HepG2 (cell line): Measurements from ENCODE around the gene MPPE1. TPM values are rescaled to one million over a fixed set of nuclear protein-coding genes. Genes with fewer than 3 reads are reported as not detected.

Experiments
- CEBPG ChIP-seq: IDR thresholded peaks from 2 replicates; pipeline ENCODE4 v1.6.1; 2016
- FOXA3 ChIP-seq: IDR thresholded peaks from 2 replicates; pipeline ENCODE4 v1.6.1; 2016; ENCODE audit warnings: missing genetic modification reagents, missing compliant biosample characterization
- HNF4G ChIP-seq, 2 experiments: sonication (generic) in 1 of 2; formaldehyde crosslinking in 1 of 2; IDR thresholded peaks; 2 replicates each; pipeline versions ENCODE4 v1.4.0 to v1.6.1; 2011 to 2020; ENCODE audit warnings: borderline replicate concordance in 2 of 2, low read depth in 2 of 2, mild to moderate bottlenecking in 2 of 2, low read length in 1 of 2, missing genetic modification reagents in 1 of 2, moderate library complexity in 1 of 2
- KAT8 ChIP-seq: IDR thresholded peaks from 2 replicates; pipeline ENCODE4 v1.6.1; 2016; ENCODE audit warnings: missing genetic modification reagents, missing compliant biosample characterization
- MXI1 ChIP-seq: IDR thresholded peaks from 3 replicates; pipeline ENCODE4 v1.6.1; 2012; ENCODE audit warnings: low read depth, low read length, inconsistent platforms, borderline replicate concordance
- NCOA2 ChIP-seq: sonication (generic); formaldehyde crosslinking; IDR thresholded peaks from 2 replicates; pipeline ENCODE4 v1.8.0; 2022; ENCODE audit warnings: inconsistent platforms
- NFYC ChIP-seq: IDR thresholded peaks from 2 replicates; pipeline ENCODE4 v1.6.1; 2016; ENCODE audit warnings: missing genetic modification reagents, missing compliant biosample characterization
- PHB2 ChIP-seq: fragments of 450-650 bp; IDR thresholded peaks from 2 replicates; pipeline ENCODE4 v1.6.1; 2018; ENCODE audit not compliant: partially characterized antibody
- SAP130 ChIP-seq: IDR thresholded peaks from 2 replicates; pipeline ENCODE4 v1.6.1; 2016; ENCODE audit warnings: low read depth
- XRCC5 ChIP-seq: fragments of 200-400 bp; formaldehyde crosslinking; optimal IDR thresholded peaks from 2 replicates; pipeline ENCODE3; 2017; ENCODE audit warnings: mild to moderate bottlenecking, low read length
- ZNF292 ChIP-seq: sonication (generic); formaldehyde crosslinking; IDR thresholded peaks from 2 replicates; pipeline ENCODE4 v1.8.1; 2022; ENCODE audit warnings: mild to moderate bottlenecking, low read depth, missing genetic modification reagents, borderline replicate concordance
- ZNF331 ChIP-seq: sonication (generic); formaldehyde crosslinking; IDR thresholded peaks from 2 replicates; pipeline ENCODE4 v1.4.0; 2020; ENCODE audit warnings: missing genetic modification reagents
- ZNF441 ChIP-seq: sonication (generic); formaldehyde crosslinking; IDR thresholded peaks from 2 replicates; pipeline ENCODE4 v1.7.0; 2021; ENCODE audit warnings: missing genetic modification reagents, borderline replicate concordance
- ZNF484 ChIP-seq: sonication (generic); formaldehyde crosslinking; IDR thresholded peaks from 2 replicates; pipeline ENCODE4 v1.5.1; 2020; ENCODE audit warnings: mild to moderate bottlenecking, low read depth, missing genetic modification reagents, borderline replicate concordance
- ZNF501 ChIP-seq: sonication (generic); formaldehyde crosslinking; IDR thresholded peaks from 2 replicates; pipeline ENCODE4 v1.5.1; 2020; ENCODE audit warnings: mild to moderate bottlenecking, moderate library complexity, missing genetic modification reagents
- polyA plus RNA-seq, 8 experiments: library from polyadenylated mRNA; depleted of rRNA in 3 of 8; stranded (reverse) in 7 of 8; unstranded in 1 of 8; fragments of >200 nt; fragmentation: Illumina TruSeq in 4 of 8; extraction: Trizol in 4 of 8; gene quantifications; 2 replicates each; pipeline versions ENCODE4 v1.2.1 to v1.2.3, GENCODE V29; 2011 to 2016; ENCODE audit warnings: low read depth in 4 of 8, missing spikeins in 1 of 8, mixed read lengths in 1 of 8; ENCODE audit not compliant: insufficient read depth in 1 of 8
- total RNA-seq, 5 experiments: library from RNA; depleted of rRNA; stranded (reverse); fragments of >200 nt; fragmentation: Illumina TruSeq; extraction: Trizol; gene quantifications; 2 replicates each; pipeline ENCODE4 v1.2.3, GENCODE V29; 2016; ENCODE audit warnings: low read depth in 1 of 5
- TF ChIP-seq, protein P1 (sequence below): sonication (generic); formaldehyde crosslinking; IDR thresholded peaks from 2 replicates; pipeline ENCODE4 v1.4.0; 2020; ENCODE audit warnings: missing genetic modification reagents, borderline replicate concordance
- TF ChIP-seq, protein P2 (sequence below): IDR thresholded peaks from 2 replicates; pipeline ENCODE4 v1.6.1; 2018; ENCODE audit warnings: missing genetic modification reagents, mild to moderate bottlenecking, missing compliant biosample characterization
- TF ChIP-seq, protein P3 (sequence below): sonication (generic); formaldehyde crosslinking; IDR thresholded peaks from 2 replicates; pipeline ENCODE4 v1.4.0; 2020; ENCODE audit warnings: missing genetic modification reagents, borderline replicate concordance
- TF ChIP-seq, protein P4 (sequence below): sonication (generic); formaldehyde crosslinking; IDR thresholded peaks from 2 replicates; pipeline ENCODE4 v1.8.0; 2022; ENCODE audit warnings: mild to moderate bottlenecking, missing genetic modification reagents, borderline replicate concordance
- TF ChIP-seq, protein P5 (sequence below): sonication (generic); formaldehyde crosslinking; IDR thresholded peaks from 2 replicates; pipeline ENCODE4 v1.4.0; 2020; ENCODE audit warnings: missing genetic modification reagents

Gene MPPE1
- total and polyA plus RNA-seq, 2 of the 13 experiments (the other 11 are each of a cell fraction or from before 2014, with no cell fraction given) = 9.6 to 11.9 TPM

DNA sequence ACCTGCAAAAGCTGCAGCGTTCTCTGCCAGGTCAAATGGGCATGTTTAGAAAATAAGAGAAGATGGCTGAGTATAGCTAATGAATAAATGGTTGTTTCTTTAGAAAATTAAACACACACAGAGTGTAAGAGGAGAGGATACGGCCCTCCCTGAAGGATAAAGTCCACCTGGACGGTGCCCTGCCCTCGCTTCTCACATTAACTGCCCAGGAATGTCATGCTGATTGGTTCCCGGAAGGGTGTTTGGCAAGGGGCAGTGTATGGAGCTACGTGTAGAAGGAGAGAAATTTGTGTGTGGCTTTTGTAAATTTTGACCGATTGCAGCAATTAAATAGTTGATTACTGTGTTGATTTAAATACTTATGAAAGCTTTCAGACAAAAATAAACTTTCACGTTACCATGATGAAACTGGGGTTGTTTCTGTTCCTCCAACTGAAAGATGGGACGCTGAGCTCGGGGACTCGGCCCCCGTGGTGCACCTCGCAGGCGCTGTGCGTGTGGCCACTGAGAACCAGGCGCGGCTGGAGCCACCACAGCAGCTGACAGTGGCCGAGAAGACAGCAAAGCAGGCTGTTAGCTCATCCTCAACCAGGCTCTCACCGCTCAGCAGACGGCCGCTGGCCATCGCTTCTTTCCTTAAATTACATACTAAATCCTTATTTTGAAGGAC, 22.7 kb downstream of the MPPE1 start (continued):
- TF ChIP-seq, protein P1, sequence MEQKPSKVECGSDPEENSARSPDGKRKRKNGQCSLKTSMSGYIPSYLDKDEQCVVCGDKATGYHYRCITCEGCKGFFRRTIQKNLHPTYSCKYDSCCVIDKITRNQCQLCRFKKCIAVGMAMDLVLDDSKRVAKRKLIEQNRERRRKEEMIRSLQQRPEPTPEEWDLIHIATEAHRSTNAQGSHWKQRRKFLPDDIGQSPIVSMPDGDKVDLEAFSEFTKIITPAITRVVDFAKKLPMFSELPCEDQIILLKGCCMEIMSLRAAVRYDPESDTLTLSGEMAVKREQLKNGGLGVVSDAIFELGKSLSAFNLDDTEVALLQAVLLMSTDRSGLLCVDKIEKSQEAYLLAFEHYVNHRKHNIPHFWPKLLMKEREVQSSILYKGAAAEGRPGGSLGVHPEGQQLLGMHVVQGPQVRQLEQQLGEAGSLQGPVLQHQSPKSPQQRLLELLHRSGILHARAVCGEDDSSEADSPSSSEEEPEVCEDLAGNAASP = peak; percentile 21; the same call in 1 of the 2 replicates
- 0 out of 2 replicates have a peak, but pooled peaks have one; percentile 52 for TF ChIP-seq ZNF331 (CRISPR knock-in tag)
- peak; percentile 66 for TF ChIP-seq NCOA2 (CRISPR knock-in tag)
- peak; percentile 32 for TF ChIP-seq XRCC5
- TF ChIP-seq PHB2 = no peak
- 0 out of 2 replicates have a peak, but pooled peaks have one; percentile 28 for TF ChIP-seq ZNF501 (CRISPR knock-in tag)
- 0 out of 2 replicates have a peak, but pooled peaks have one; percentile 22 for TF ChIP-seq KAT8 (CRISPR knock-in tag)
- TF ChIP-seq, protein P2, sequence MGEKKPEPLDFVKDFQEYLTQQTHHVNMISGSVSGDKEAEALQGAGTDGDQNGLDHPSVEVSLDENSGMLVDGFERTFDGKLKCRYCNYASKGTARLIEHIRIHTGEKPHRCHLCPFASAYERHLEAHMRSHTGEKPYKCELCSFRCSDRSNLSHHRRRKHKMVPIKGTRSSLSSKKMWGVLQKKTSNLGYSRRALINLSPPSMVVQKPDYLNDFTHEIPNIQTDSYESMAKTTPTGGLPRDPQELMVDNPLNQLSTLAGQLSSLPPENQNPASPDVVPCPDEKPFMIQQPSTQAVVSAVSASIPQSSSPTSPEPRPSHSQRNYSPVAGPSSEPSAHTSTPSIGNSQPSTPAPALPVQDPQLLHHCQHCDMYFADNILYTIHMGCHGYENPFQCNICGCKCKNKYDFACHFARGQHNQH (CRISPR knock-in tag) = 0 out of 2 replicates have a peak, but pooled peaks have one; percentile 44
- TF ChIP-seq, protein P3, sequence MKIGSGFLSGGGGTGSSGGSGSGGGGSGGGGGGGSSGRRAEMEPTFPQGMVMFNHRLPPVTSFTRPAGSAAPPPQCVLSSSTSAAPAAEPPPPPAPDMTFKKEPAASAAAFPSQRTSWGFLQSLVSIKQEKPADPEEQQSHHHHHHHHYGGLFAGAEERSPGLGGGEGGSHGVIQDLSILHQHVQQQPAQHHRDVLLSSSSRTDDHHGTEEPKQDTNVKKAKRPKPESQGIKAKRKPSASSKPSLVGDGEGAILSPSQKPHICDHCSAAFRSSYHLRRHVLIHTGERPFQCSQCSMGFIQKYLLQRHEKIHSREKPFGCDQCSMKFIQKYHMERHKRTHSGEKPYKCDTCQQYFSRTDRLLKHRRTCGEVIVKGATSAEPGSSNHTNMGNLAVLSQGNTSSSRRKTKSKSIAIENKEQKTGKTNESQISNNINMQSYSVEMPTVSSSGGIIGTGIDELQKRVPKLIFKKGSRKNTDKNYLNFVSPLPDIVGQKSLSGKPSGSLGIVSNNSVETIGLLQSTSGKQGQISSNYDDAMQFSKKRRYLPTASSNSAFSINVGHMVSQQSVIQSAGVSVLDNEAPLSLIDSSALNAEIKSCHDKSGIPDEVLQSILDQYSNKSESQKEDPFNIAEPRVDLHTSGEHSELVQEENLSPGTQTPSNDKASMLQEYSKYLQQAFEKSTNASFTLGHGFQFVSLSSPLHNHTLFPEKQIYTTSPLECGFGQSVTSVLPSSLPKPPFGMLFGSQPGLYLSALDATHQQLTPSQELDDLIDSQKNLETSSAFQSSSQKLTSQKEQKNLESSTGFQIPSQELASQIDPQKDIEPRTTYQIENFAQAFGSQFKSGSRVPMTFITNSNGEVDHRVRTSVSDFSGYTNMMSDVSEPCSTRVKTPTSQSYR (CRISPR knock-in tag) = peak; percentile 11; the same call in 1 of the 2 replicates
- TF ChIP-seq, protein P4, sequence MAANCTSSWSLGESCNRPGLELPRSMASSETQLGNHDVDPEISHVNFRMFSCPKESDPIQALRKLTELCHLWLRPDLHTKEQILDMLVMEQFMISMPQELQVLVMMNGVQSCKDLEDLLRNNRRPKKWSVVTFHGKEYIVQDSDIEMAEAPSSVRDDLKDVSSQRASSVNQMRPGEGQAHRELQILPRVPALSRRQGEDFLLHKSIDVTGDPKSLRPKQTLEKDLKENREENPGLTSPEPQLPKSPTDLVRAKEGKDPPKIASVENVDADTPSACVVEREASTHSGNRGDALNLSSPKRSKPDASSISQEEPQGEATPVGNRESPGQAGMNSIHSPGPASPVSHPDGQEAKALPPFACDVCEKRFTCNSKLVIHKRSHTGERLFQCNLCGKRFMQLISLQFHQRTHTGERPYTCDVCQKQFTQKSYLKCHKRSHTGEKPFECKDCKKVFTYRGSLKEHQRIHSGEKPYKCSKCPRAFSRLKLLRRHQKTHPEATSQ (CRISPR knock-in tag) = no peak
- 0 out of 2 replicates have a peak, but pooled peaks have one; percentile 22 for TF ChIP-seq NFYC (CRISPR knock-in tag)
- TF ChIP-seq ZNF441 = 0 out of 2 replicates have a peak, but pooled peaks have one; percentile 51
- TF ChIP-seq CEBPG (CRISPR knock-in tag) = 0 out of 2 replicates have a peak, but pooled peaks have one; percentile 34
- no peak for TF ChIP-seq ZNF484
- peak; percentile 32; the same call in 1 of the 2 replicates for TF ChIP-seq FOXA3 (CRISPR knock-in tag)
- TF ChIP-seq ZNF292 (CRISPR knock-in tag) = peak; percentile 71; the same call in 1 of the 2 replicates
- TF ChIP-seq MXI1 = no peak
- peak; percentile 58 for TF ChIP-seq SAP130 (CRISPR knock-in tag)
- TF ChIP-seq, protein P5, sequence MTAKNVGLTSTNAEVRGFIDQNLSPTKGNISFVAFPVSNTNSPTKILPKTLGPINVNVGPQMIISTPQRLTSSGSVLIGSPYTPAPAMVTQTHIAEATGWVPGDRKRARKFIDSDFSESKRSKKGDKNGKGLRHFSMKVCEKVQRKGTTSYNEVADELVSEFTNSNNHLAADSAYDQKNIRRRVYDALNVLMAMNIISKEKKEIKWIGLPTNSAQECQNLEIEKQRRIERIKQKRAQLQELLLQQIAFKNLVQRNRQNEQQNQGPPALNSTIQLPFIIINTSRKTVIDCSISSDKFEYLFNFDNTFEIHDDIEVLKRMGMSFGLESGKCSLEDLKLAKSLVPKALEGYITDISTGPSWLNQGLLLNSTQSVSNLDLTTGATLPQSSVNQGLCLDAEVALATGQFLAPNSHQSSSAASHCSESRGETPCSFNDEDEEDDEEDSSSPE (CRISPR knock-in tag) = no peak
- TF ChIP-seq HNF4G (IDR thresholded peaks at IDR 0.05; ENCODE audit: borderline replicate concordance, low read depth, low read length) = peak; percentile 68
- no peak for TF ChIP-seq HNF4G (CRISPR knock-in tag; IDR thresholded peaks at IDR 0.05; ENCODE audit: borderline replicate concordance, low read depth)
